B cell (primary cell): ENCODE results near the gene BCKDHA. TPM values are rescaled to one million over a fixed set of nuclear protein-coding genes. Genes with fewer than 3 reads are reported as not detected.

Experiments
- ATAC-seq: fragments of 200-7000 bp; cut with Tn5 transposase; one replicate; pipeline ENCODE4 v1.10.0; 2021; ENCODE audit warnings: low read depth, mild to moderate bottlenecking, moderate number of reproducible peaks, moderate library complexity
- CTCF ChIA-PET: fragments of 350-600 bp; sonication (Branson Sonifier 250); formaldehyde crosslinking; loops from one replicate; lab custom pipeline; 2021; ENCODE audit warnings: antibody characterized with exemption, inconsistent platforms; lab: Charles Lee
- POLR2A ChIA-PET: fragments of 350-600 bp; sonication (Branson Sonifier 250); formaldehyde crosslinking; loops from one replicate; lab custom pipeline; 2021; ENCODE audit warnings: antibody characterized with exemption; lab: Charles Lee
- DNase-seq: peaks from one replicate; pipeline ENCODE4 v3.0.0; 2013
- H2AFZ ChIP-seq: 2 replicates; pipeline ENCODE4 v1.6.1; 2012; ENCODE audit warnings: mild to moderate bottlenecking, low read depth, low read length; ENCODE audit not compliant: insufficient read depth, poor library complexity, severe bottlenecking
- H3K27ac ChIP-seq, 2 donors: 1 replicate in 1 of 2; 2 replicates in 1 of 2; pipeline ENCODE4 v1.5.1; 2012 to 2013; ENCODE audit warnings: low read length in 2 of 2, mild to moderate bottlenecking in 2 of 2, moderate library complexity in 1 of 2
- H3K27me3 ChIP-seq, 4 experiments: fragments of 200-600 bp in 1 of 4; sonication (generic) in 1 of 4; replicated peaks in 1 of 4; 1 replicate in 2 of 4; 2 replicates in 2 of 4; pipeline versions ENCODE4 v1.6.1 to v1.7.0; 2013 to 2016; ENCODE audit warnings: low read length in 3 of 4, mild to moderate bottlenecking in 2 of 4, mixed read lengths in 1 of 4, moderate library complexity in 1 of 4; ENCODE audit not compliant: insufficient read depth in 4 of 4, control insufficient read depth in 3 of 4; ENCODE audit errors: control extremely low read depth in 1 of 4
- H3K36me3 ChIP-seq, 2 experiments: replicated peaks in 1 of 2; 1 replicate in 1 of 2; 2 replicates in 1 of 2; pipeline versions ENCODE4 v1.6.1 to v1.7.1; 2013; ENCODE audit warnings: low read length in 1 of 2; ENCODE audit not compliant: insufficient read depth in 2 of 2, control insufficient read depth in 1 of 2; ENCODE audit errors: control extremely low read depth in 1 of 2, extremely low read depth in 1 of 2
- H3K4me1 ChIP-seq, 2 donors: fragments of 200-600 bp in 1 of 2; sonication (generic) in 1 of 2; 1 replicate in 1 of 2; 2 replicates in 1 of 2; pipeline versions ENCODE4 v1.5.1 to v1.6.1; 2013 to 2017; ENCODE audit warnings: low read length in 2 of 2; ENCODE audit not compliant: control insufficient read depth in 2 of 2, insufficient read depth in 2 of 2
- H3K4me2 ChIP-seq: replicated peaks from 2 replicates; pipeline ENCODE3; 2012; ENCODE audit warnings: mild to moderate bottlenecking, low read depth, low read length; ENCODE audit not compliant: poor library complexity, severe bottlenecking
- H3K4me3 ChIP-seq, 5 experiments: fragments of 200-600 bp in 1 of 5; sonication (generic) in 1 of 5; 1 replicate in 3 of 5; 2 replicates in 2 of 5; pipeline versions ENCODE4 v1.5.1 to v1.7.0; 2011 to 2016; ENCODE audit warnings: low read length in 4 of 5, mild to moderate bottlenecking in 4 of 5, low read depth in 2 of 5, control low read depth in 1 of 5, moderate library complexity in 1 of 5; ENCODE audit not compliant: insufficient read depth in 1 of 5; ENCODE audit errors: control extremely low read depth in 1 of 5, extremely low read depth in 1 of 5
- H3K79me2 ChIP-seq: fragments of 200-600 bp; sonication (generic); one replicate; pipeline ENCODE4 v1.6.0; 2016; ENCODE audit warnings: low read length; ENCODE audit not compliant: control insufficient read depth, insufficient read depth
- H3K9ac ChIP-seq: fragments of 200-600 bp; sonication (generic); 2 replicates; pipeline ENCODE4 v1.6.1; 2017; ENCODE audit warnings: mild to moderate bottlenecking, low read length, moderate library complexity
- H3K9me3 ChIP-seq, 3 donors: one replicate each; pipeline versions ENCODE4 v1.6.1 to v1.7.1; 2013; ENCODE audit warnings: low read length in 2 of 3; ENCODE audit not compliant: control insufficient read depth in 2 of 3, insufficient read depth in 1 of 3; ENCODE audit errors: control extremely low read depth in 1 of 3
- H4K20me1 ChIP-seq: 2 replicates; pipeline ENCODE4 v1.6.0; 2012; ENCODE audit warnings: mild to moderate bottlenecking, low read length; ENCODE audit not compliant: insufficient read depth, control insufficient read depth, poor library complexity, severe bottlenecking
- H3K27ac Mint-ChIP-seq: one replicate; pipeline ENCODE4 v1.8.0; 2021; ENCODE audit warnings: mixed read lengths
- H3K27me3 Mint-ChIP-seq: one replicate; pipeline ENCODE4 v1.8.0; 2021; ENCODE audit warnings: mixed read lengths
- H3K4me1 Mint-ChIP-seq: one replicate; pipeline ENCODE4 v1.8.0; 2021; ENCODE audit warnings: mixed read lengths
- H3K4me3 Mint-ChIP-seq: one replicate; pipeline ENCODE4 v1.8.0; 2021; ENCODE audit warnings: mixed read lengths
- H3K9me3 Mint-ChIP-seq: one replicate; pipeline ENCODE4 v1.8.0; 2022; ENCODE audit warnings: mixed read lengths; ENCODE audit not compliant: insufficient read depth
- EZH2 ChIP-seq: IDR thresholded peaks from 2 replicates; pipeline ENCODE4 v1.6.1; 2012; ENCODE audit warnings: borderline replicate concordance, low read depth, mild to moderate bottlenecking, moderate library complexity, low read length; ENCODE audit not compliant: insufficient read depth, poor library complexity, severe bottlenecking
- WGBS: methylation state at CpG from one replicate; pipeline ENCODE4 v1.1.5; 2013; ENCODE audit warnings: missing lambda C conversion rate; ENCODE audit not compliant: insufficient coverage; 5-methylcytosine and 5-hydroxymethylcytosine counted together
- intact Hi-C: fragments of 100-400 bp; cut with micrococcal nuclease; formaldehyde crosslinking; loops from one replicate; pipeline ENCODE4 v1.10.0; 2022
- polyA plus RNA-seq: library from polyadenylated mRNA; depleted of rRNA; stranded (reverse); fragments of >200 nt; gene quantifications from 2 replicates; pipeline ENCODE4 v1.2.3, GENCODE V29; 2012
- total RNA-seq, 2 donors: library from RNA; stranded (reverse); fragments of 120-200 nt in 1 of 2; gene quantifications; 1 replicate in 1 of 2; 2 replicates in 1 of 2; pipeline versions ENCODE4 v1.2.3 to v1.2.4, GENCODE V29; 2013 to 2022
- TF ChIP-seq, protein P1 (sequence below): fragments of 200-600 bp; IDR thresholded peaks from one replicate; pipeline ENCODE4 v1.8.0; 2022; ENCODE audit warnings: antibody characterized with exemption, mild to moderate bottlenecking

Gene BCKDHA
- total and polyA plus RNA-seq, 2 donors (not counting 1 experiment from before 2014, with no cell fraction given), result 20.6 to 39.7 TPM

- DNase-seq (no peak), ATAC-seq (no peak)
- H3K9ac ChIP-seq, result no peak overlapping the region
- H3K4me1 ChIP-seq, result peaks cover 6 to 9% of the 10 kb centered on the region in 2 donors
- no peak overlapping the region for H3K27ac Mint-ChIP-seq
- peaks cover 25% of the 10 kb centered on the region for H3K79me2 ChIP-seq
- H3K4me1 Mint-ChIP-seq, result peaks cover 16% of the 10 kb centered on the region
- H3K27me3 Mint-ChIP-seq, result no peaks in the 10 kb centered on the region
- ChIA-PET CTCF (no interaction called here), POLR2A (interaction anchor here (0.6 kb wide), 1 partner anchor 869 kb away, joined by 5 read pairs; no protein-coding TSS in a partner anchor)
- H2AFZ ChIP-seq, result no peak overlapping the region
- H4K20me1 ChIP-seq, result no peaks in the 10 kb centered on the region
- no peaks in the 10 kb centered on the region for H3K9me3 ChIP-seq
- no peak overlapping the region for H3K4me3 ChIP-seq
- intact Hi-C loops, result no loop called here
- no peak overlapping the region for H3K27ac ChIP-seq
- no peaks in the 10 kb centered on the region for H3K27me3 ChIP-seq
- H3K4me2 ChIP-seq, result no peak overlapping the region
- 81% methylated on average over 8 of the region's 9 CpGs for WGBS
- H3K9me3 Mint-ChIP-seq, result no peaks in the 10 kb centered on the region
- TF ChIP-seq EZH2, result no peak
- TF ChIP-seq, protein P1, sequence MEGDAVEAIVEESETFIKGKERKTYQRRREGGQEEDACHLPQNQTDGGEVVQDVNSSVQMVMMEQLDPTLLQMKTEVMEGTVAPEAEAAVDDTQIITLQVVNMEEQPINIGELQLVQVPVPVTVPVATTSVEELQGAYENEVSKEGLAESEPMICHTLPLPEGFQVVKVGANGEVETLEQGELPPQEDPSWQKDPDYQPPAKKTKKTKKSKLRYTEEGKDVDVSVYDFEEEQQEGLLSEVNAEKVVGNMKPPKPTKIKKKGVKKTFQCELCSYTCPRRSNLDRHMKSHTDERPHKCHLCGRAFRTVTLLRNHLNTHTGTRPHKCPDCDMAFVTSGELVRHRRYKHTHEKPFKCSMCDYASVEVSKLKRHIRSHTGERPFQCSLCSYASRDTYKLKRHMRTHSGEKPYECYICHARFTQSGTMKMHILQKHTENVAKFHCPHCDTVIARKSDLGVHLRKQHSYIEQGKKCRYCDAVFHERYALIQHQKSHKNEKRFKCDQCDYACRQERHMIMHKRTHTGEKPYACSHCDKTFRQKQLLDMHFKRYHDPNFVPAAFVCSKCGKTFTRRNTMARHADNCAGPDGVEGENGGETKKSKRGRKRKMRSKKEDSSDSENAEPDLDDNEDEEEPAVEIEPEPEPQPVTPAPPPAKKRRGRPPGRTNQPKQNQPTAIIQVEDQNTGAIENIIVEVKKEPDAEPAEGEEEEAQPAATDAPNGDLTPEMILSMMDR, result no peak
- no peak overlapping the region for H3K4me3 Mint-ChIP-seq
- peaks cover 0 to 39% of the 10 kb centered on the region in 2 experiments for H3K36me3 ChIP-seq
Observed at GRCh38 chr19:41411100-41411967, 13.7 kb downstream of the BCKDHA start.

GRCh38 chr19:41411968-41412265 is 14.3 kb downstream of the BCKDHA start:
- peaks cover 26% of the 10 kb centered on the region for H3K79me2 ChIP-seq
- H3K4me3 ChIP-seq, result no peak overlapping the region
- CTCF ChIA-PET, result no interaction called here
- H4K20me1 ChIP-seq, result no peaks in the 10 kb centered on the region
- TF ChIP-seq, protein P1, result no peak
- no peak for TF ChIP-seq EZH2
- H3K9ac ChIP-seq, result no peak overlapping the region
- H3K4me2 ChIP-seq, result no peak overlapping the region
- DNase-seq (no peak), ATAC-seq (no peak)
- Mint-ChIP-seq H3K9me3 (no peaks in the 10 kb centered on the region), H3K4me3 (no peak overlapping the region), H3K27ac (no peak overlapping the region), H3K4me1 (peaks cover 16% of the 10 kb centered on the region), H3K27me3 (no peaks in the 10 kb centered on the region)
- peaks cover 0 to 39% of the 10 kb centered on the region in 2 experiments for H3K36me3 ChIP-seq
- intact Hi-C loops, result no loop called here
- POLR2A ChIA-PET, result no interaction called here
- H3K4me1 ChIP-seq, result peaks cover 6 to 9% of the 10 kb centered on the region in 2 donors
- H3K27ac ChIP-seq, result no peak overlapping the region
- H3K27me3 ChIP-seq, result no peaks in the 10 kb centered on the region
- no peaks in the 10 kb centered on the region for H3K9me3 ChIP-seq
- H2AFZ ChIP-seq, result no peak overlapping the region
- 93% methylated on average over 11 of the region's 11 CpGs for WGBS
